Measurements from ENCODE around the gene PSMB1. TPM values are rescaled to one million over a fixed set of nuclear protein-coding genes. Genes with fewer than 3 reads are reported as not detected.

PSMB1 gene
- total RNA-seq, 4 donors from 2014 or later, result 213 to 271 (median 237) TPM

GRCh38 chr6:170584954-170585498 lies 31.9 kb upstream of the PSMB1 start:
- no peaks in the 10 kb centered on the region for H3K27me3 ChIP-seq
- H3K9me3 ChIP-seq, result no peaks in the 10 kb centered on the region
- peaks cover 3 to 20% (median 9%) of the 10 kb centered on the region in 3 donors for H3K4me1 ChIP-seq
- peak overlapping the region; percentile 41 to 95 (median 91) for H3K27ac ChIP-seq
- ATAC-seq, result no peak
- H3K36me3 ChIP-seq, result peaks cover 0 to 30% of the 10 kb centered on the region in 2 donors
- WGBS, 2 donors (ENCODE audit: low coverage in 1 of 2), result 7 to 12% methylated on average over 3 to 4 of the region's 6 CpGs
- peak overlapping the region; percentile 75 to 77 for H3K4me3 ChIP-seq
- no peak for TF ChIP-seq CTCF (IDR thresholded peaks at IDR 0.05)
- no peak for TF ChIP-seq POLR2A (IDR thresholded peaks at IDR 0.05)
- TF ChIP-seq EP300 (IDR thresholded peaks at IDR 0.05), result no peak
- TF ChIP-seq POLR2AphosphoS5 (IDR thresholded peaks at IDR 0.05), result no peak

- TF ChIP-seq POLR2A (IDR thresholded peaks at IDR 0.05), result peak; percentile 65 to 67
- TF ChIP-seq CTCF (IDR thresholded peaks at IDR 0.05), result no peak
- TF ChIP-seq POLR2AphosphoS5 (IDR thresholded peaks at IDR 0.05), result peak; percentile 78
- 0% methylated on average over 6 of the region's 81 CpGs; no CpG with 5 or more reads in 1 of the 2 donors for WGBS, 2 donors (ENCODE audit: low coverage in 1 of 2)
- peak within 1 kb of the TSS; percentile 43 to 95 (median 91) for H3K27ac ChIP-seq
- peaks cover 0 to 36% of the 10 kb centered on the region in 2 donors for H3K36me3 ChIP-seq
- H3K4me1 ChIP-seq, result peaks cover 3 to 20% (median 9%) of the 10 kb centered on the region in 3 donors
- ATAC-seq, result peak; percentile 97
- H3K9me3 ChIP-seq, result no peaks in the 10 kb centered on the region
- peak within 1 kb of the TSS; percentile 75 to 77 for H3K4me3 ChIP-seq
- no peaks in the 10 kb centered on the region for H3K27me3 ChIP-seq
Measured at GRCh38 chr6:170584181-170584953, 31.3 kb upstream of the PSMB1 start, which contains the start of gene PDCD2. Gene PDCD2, minus strand, starts transcription at chr6:170584637. Its CDS starts 56 bp downstream, at chr6:170584581.

- H3K4me1 ChIP-seq, result peaks cover 3 to 20% (median 9%) of the 10 kb centered on the region in 3 donors
- TF ChIP-seq EP300 (IDR thresholded peaks at IDR 0.05) (no peak), POLR2AphosphoS5 (IDR thresholded peaks at IDR 0.05) (no peak), POLR2A (IDR thresholded peaks at IDR 0.05) (no peak), CTCF (IDR thresholded peaks at IDR 0.05) (no peak)
- H3K9me3 ChIP-seq, result no peaks in the 10 kb centered on the region
- WGBS, 2 donors (ENCODE audit: low coverage in 1 of 2), result 1 to 3% methylated on average over 7 to 12 of the region's 12 CpGs
- no peak for ATAC-seq
- peaks cover 0 to 42% of the 10 kb centered on the region in 2 donors for H3K36me3 ChIP-seq
- H3K4me3 ChIP-seq, result peak overlapping the region; percentile 75 to 77
- H3K27me3 ChIP-seq, result no peaks in the 10 kb centered on the region
- H3K27ac ChIP-seq, result peak overlapping the region; percentile 43 to 95 (median 91)
Measured at GRCh38 chr6:170583756-170584180, 30.7 kb upstream of the PSMB1 start.

- Histone ChIP-seq H3K4me3 (no peak overlapping the region), H3K36me3 (peaks cover 4 to 88% of the 10 kb centered on the region in 2 donors), H3K9me3 (no peaks in the 10 kb centered on the region), H3K4me1 (peaks cover 3 to 9% (median 5%) of the 10 kb centered on the region in 3 donors), H3K27ac (no peak overlapping the region), H3K27me3 (no peaks in the 10 kb centered on the region)
- no peak for TF ChIP-seq POLR2A (IDR thresholded peaks at IDR 0.05)
- no peak for TF ChIP-seq EP300 (IDR thresholded peaks at IDR 0.05)
- no peak for TF ChIP-seq POLR2AphosphoS5 (IDR thresholded peaks at IDR 0.05)
- no peak for TF ChIP-seq CTCF (IDR thresholded peaks at IDR 0.05)
- ATAC-seq, result no peak
Measured at GRCh38 chr6:170578909-170579308, 25.8 kb upstream of the PSMB1 start.
